ENCODE measurements around the gene KCNC1. TPM values are rescaled to one million over a fixed set of nuclear protein-coding genes. Genes with fewer than 3 reads are reported as not detected.

The KCNC1 gene
- total RNA-seq, 2 experiments from 2014 or later = not detected

GRCh38 chr11:17744151-17744940, 9.8 kb downstream of the KCNC1 start:
- ChIA-PET CTCF (no interaction called here), POLR2A (no interaction called here)
- Mint-ChIP-seq H3K4me3 (no peak overlapping the region), H3K4me1 (ENCODE audit: low read depth) (no peaks in the 10 kb centered on the region), H3K36me3 (no peaks in the 10 kb centered on the region), H3K27me3 (peaks cover 21% of the 10 kb centered on the region), H3K27ac (no peak overlapping the region), H3K9me3 (no peaks in the 10 kb centered on the region)
- intact Hi-C loops (cut with micrococcal nuclease) = no loop called here
- DNase-seq = no peak

GRCh38 chr11:17745023-17745772, 10.6 kb downstream of the KCNC1 start:
- Mint-ChIP-seq H3K27ac (no peak overlapping the region), H3K36me3 (no peaks in the 10 kb centered on the region), H3K4me3 (no peak overlapping the region), H3K9me3 (no peaks in the 10 kb centered on the region), H3K27me3 (peaks cover 19% of the 10 kb centered on the region), H3K4me1 (ENCODE audit: low read depth) (no peaks in the 10 kb centered on the region)
- ChIA-PET POLR2A (no interaction called here), CTCF (interaction anchor here (1.2 kb wide), 1 partner anchor 14 kb away, joined by 3 read pairs; no protein-coding TSS in a partner anchor)
- intact Hi-C loops (cut with micrococcal nuclease) = no loop called here
- no peak for DNase-seq

- H3K27me3 Mint-ChIP-seq = peaks cover 14% of the 10 kb centered on the region
- no peaks in the 10 kb centered on the region for H3K9me3 Mint-ChIP-seq
- intact Hi-C loops (cut with micrococcal nuclease) = no loop called here
- ChIA-PET POLR2A (no interaction called here), CTCF (interaction anchor here (1.2 kb wide), 1 partner anchor 14 kb away, joined by 3 read pairs; no protein-coding TSS in a partner anchor)
- DNase-seq = no peak
- no peaks in the 10 kb centered on the region for H3K4me1 Mint-ChIP-seq (ENCODE audit: low read depth)
- H3K36me3 Mint-ChIP-seq = no peaks in the 10 kb centered on the region
- no peak overlapping the region for H3K4me3 Mint-ChIP-seq
- no peak overlapping the region for H3K27ac Mint-ChIP-seq
Measured at GRCh38 chr11:17746096-17746495, 11.5 kb downstream of the KCNC1 start.

- POLR2A ChIA-PET = no interaction called here
- no peaks in the 10 kb centered on the region for H3K36me3 Mint-ChIP-seq
- no peaks in the 10 kb centered on the region for H3K9me3 Mint-ChIP-seq
- CTCF ChIA-PET = interaction anchor here (0.6 to 0.8 kb wide), 2 partner anchors 11 to 1050 kb away, joined by 3 read pairs; no protein-coding TSS in a partner anchor
- H3K27ac Mint-ChIP-seq = no peak overlapping the region
- H3K4me1 Mint-ChIP-seq (ENCODE audit: low read depth) = no peaks in the 10 kb centered on the region
- intact Hi-C loops (cut with micrococcal nuclease) = no loop called here
- DNase-seq = no peak
- H3K4me3 Mint-ChIP-seq = no peak overlapping the region
- peaks cover 11% of the 10 kb centered on the region for H3K27me3 Mint-ChIP-seq
Measured at GRCh38 chr11:17747131-17747955, 12.8 kb downstream of the KCNC1 start.

- POLR2A ChIA-PET = no interaction called here
- no peak for DNase-seq
- H3K27me3 Mint-ChIP-seq = peaks cover 13% of the 10 kb centered on the region
Measured at GRCh38 chr11:17748044-17748443, 13.5 kb downstream of the KCNC1 start.

GRCh38 chr11:17748761-17749721, 14.5 kb downstream of the KCNC1 start:
- H3K27me3 Mint-ChIP-seq = peaks cover 13% of the 10 kb centered on the region
- H3K9me3 Mint-ChIP-seq = no peaks in the 10 kb centered on the region
- H3K4me1 Mint-ChIP-seq (ENCODE audit: low read depth) = no peaks in the 10 kb centered on the region
- no peak overlapping the region for H3K27ac Mint-ChIP-seq
- intact Hi-C loops (cut with micrococcal nuclease) = no loop called here
- ChIA-PET CTCF (interaction anchor here (1.9 kb wide), 1 partner anchor 18 kb away, joined by 5 read pairs; no protein-coding TSS in a partner anchor), POLR2A (no interaction called here)
- no peak for DNase-seq
- no peak overlapping the region for H3K4me3 Mint-ChIP-seq
- no peaks in the 10 kb centered on the region for H3K36me3 Mint-ChIP-seq

More at GRCh38 chr11:17748044-17748443, 13.5 kb downstream of the KCNC1 start:
- Mint-ChIP-seq H3K9me3 (no peaks in the 10 kb centered on the region), H3K4me1 (ENCODE audit: low read depth) (no peaks in the 10 kb centered on the region), H3K36me3 (no peaks in the 10 kb centered on the region), H3K4me3 (no peak overlapping the region), H3K27ac (no peak overlapping the region)
- CTCF ChIA-PET = interaction anchor here (0.6 kb wide), 1 partner anchor 1049 kb away, joined by 3 read pairs; no protein-coding TSS in a partner anchor
- intact Hi-C loops (cut with micrococcal nuclease) = no loop called here

- Mint-ChIP-seq H3K9me3 (no peaks in the 10 kb centered on the region), H3K36me3 (no peaks in the 10 kb centered on the region), H3K4me1 (ENCODE audit: low read depth) (no peaks in the 10 kb centered on the region), H3K27me3 (peaks cover 14% of the 10 kb centered on the region), H3K27ac (no peak overlapping the region), H3K4me3 (no peak overlapping the region)
- intact Hi-C loops (cut with micrococcal nuclease) = no loop called here
- POLR2A ChIA-PET = no interaction called here
- DNase-seq = no peak
- CTCF ChIA-PET = interaction anchor here (1.9 kb wide), 1 partner anchor 19 kb away, joined by 5 read pairs; no protein-coding TSS in a partner anchor
Measured at GRCh38 chr11:17750013-17750800, 15.6 kb downstream of the KCNC1 start.

GRCh38 chr11:17750801-17751165, 16.2 kb downstream of the KCNC1 start:
- DNase-seq = no peak
- ChIA-PET POLR2A (no interaction called here), CTCF (no interaction called here)
- H3K36me3 Mint-ChIP-seq = no peaks in the 10 kb centered on the region
- no peak overlapping the region for H3K27ac Mint-ChIP-seq
- no peak overlapping the region for H3K4me3 Mint-ChIP-seq
- intact Hi-C loops (cut with micrococcal nuclease) = no loop called here
- peaks cover 14% of the 10 kb centered on the region for H3K27me3 Mint-ChIP-seq
- no peaks in the 10 kb centered on the region for H3K9me3 Mint-ChIP-seq
- no peaks in the 10 kb centered on the region for H3K4me1 Mint-ChIP-seq (ENCODE audit: low read depth)

- H3K27me3 Mint-ChIP-seq = peaks cover 11% of the 10 kb centered on the region
- intact Hi-C loops (cut with micrococcal nuclease) = no loop called here
- H3K27ac Mint-ChIP-seq = no peak overlapping the region
- H3K4me1 Mint-ChIP-seq (ENCODE audit: low read depth) = no peaks in the 10 kb centered on the region
- H3K4me3 Mint-ChIP-seq = no peak overlapping the region
- DNase-seq = no peak
- ChIA-PET POLR2A (no interaction called here), CTCF (no interaction called here)
- no peaks in the 10 kb centered on the region for H3K36me3 Mint-ChIP-seq
- H3K9me3 Mint-ChIP-seq = no peaks in the 10 kb centered on the region
Measured at GRCh38 chr11:17751558-17751957, 17.0 kb downstream of the KCNC1 start.

GRCh38 chr11:17752144-17752543, 17.6 kb downstream of the KCNC1 start:
- Mint-ChIP-seq H3K4me1 (ENCODE audit: low read depth) (no peaks in the 10 kb centered on the region), H3K27ac (no peak overlapping the region), H3K27me3 (peaks cover 10% of the 10 kb centered on the region), H3K9me3 (no peaks in the 10 kb centered on the region), H3K36me3 (no peaks in the 10 kb centered on the region), H3K4me3 (no peak overlapping the region)
- no peak for DNase-seq
- intact Hi-C loops (cut with micrococcal nuclease) = no loop called here
- ChIA-PET POLR2A (interaction anchor here (0.6 kb wide), 1 partner anchor 383 kb away, joined by 5 read pairs; no protein-coding TSS in a partner anchor), CTCF (interaction anchor here (1.4 kb wide), 1 partner anchor 21 kb away, joined by 10 read pairs; no protein-coding TSS in a partner anchor)

All from activated CD4-positive, alpha-beta memory T cell treated with anti-CD3 and anti-CD28 coated beads for 36 hours (primary cell).